Islet of Langerhans (tissue), 1 donor: ENCODE measurements around the gene CCN5.
"Not testable (repeated sequence)": the region's sequence is repeated elsewhere in the genome, so short reads cannot be mapped to it uniquely, and the experiment has no call there.

Source experiments
- FAIRE-seq: peaks from one replicate; lab custom pipeline; 2011; peaks lifted over from hg19 to GRCh38; lab: Jason Lieb, UNC

Gene CCN5

GRCh38 chr20:44759595-44759994 lies 44.4 kb downstream of the CCN5 start:
- no peak for FAIRE-seq

GRCh38 chr20:44761423-44761822 lies 46.3 kb downstream of the CCN5 start:
- FAIRE-seq, result no peak

- no peak for FAIRE-seq
Measured at GRCh38 chr20:44762466-44763140, 47.4 kb downstream of the CCN5 start.

GRCh38 chr20:44763798-44764197 lies 48.6 kb downstream of the CCN5 start:
- not testable (repeated sequence) for FAIRE-seq

- no peak for FAIRE-seq
Measured at GRCh38 chr20:44765091-44765490, 49.9 kb downstream of the CCN5 start.

- FAIRE-seq, result no peak
Measured at GRCh38 chr20:44765701-44766347, 50.7 kb downstream of the CCN5 start.

DNA sequence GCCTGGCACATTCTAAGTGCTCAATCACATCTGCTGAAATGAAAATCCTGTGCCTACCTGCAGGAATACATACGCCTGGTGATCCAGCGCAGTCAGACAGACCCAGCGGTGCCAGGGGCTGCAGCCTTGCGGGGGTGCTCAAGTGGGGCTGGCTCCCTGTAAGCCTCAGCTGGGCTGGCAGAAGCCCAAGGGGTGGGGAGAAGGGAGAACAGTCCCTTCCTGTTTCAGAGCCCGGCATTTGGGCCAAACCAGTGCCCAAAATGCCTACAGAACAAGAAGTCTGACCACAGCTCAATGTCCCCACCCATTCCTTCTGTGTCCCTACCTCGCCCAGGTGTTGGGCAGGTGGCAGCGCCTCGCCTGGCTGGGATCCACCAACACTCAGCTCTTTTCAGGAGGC lies 53.1 kb downstream of the CCN5 start:
- FAIRE-seq, result no peak

GRCh38 chr20:44768854-44769480 lies 53.8 kb downstream of the CCN5 start:
- no peak for FAIRE-seq

DNA sequence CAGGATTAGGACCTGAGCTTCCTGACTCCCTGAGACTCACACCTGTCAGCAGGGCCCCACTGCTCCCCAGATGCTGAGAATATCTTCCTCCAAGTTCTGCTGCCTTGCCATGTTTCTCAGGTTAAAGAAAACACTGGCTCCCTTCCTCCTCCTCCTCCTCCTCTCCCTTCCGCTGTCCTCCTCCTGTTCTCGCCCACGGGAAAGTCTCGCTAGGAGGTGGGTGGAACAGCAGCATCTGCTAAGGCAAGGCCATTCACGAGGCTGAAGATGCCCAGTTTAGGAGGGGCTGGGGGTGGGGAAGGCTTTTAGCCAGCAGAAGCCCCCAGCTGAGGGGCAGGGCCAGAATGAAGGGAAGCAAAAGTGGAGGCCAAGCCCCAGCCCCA lies 54.3 kb downstream of the CCN5 start:
- FAIRE-seq, result no peak

- FAIRE-seq, result no peak
Measured at GRCh38 chr20:44770484-44771171, 55.5 kb downstream of the CCN5 start.

DNA sequence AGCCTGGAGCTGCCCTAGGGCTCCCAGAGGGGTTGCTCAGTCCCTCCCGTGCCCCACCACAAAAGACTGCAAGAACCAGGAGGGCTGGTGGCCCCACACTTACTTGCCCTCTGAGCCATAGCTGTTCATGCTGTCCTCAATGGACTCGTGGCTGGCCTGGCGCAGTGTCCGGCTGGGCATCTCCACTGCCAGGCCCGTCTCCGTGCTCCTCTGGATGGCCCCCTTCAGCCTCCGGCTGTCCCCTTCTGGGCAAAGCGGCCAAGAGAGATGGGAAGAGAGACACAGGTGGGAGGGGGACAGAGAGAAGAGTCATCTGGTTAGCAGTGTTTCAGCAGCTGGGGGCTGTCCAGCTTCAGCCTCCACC lies 56.0 kb downstream of the CCN5 start:
- no peak for FAIRE-seq

- FAIRE-seq, result no peak
Measured at GRCh38 chr20:44772636-44773035, 57.5 kb downstream of the CCN5 start.

- FAIRE-seq, result no peak
Measured at GRCh38 chr20:44773070-44773829, 58.1 kb downstream of the CCN5 start.

GRCh38 chr20:44776980-44777379 lies 61.8 kb downstream of the CCN5 start:
- no peak for FAIRE-seq
